HepG2 (cell line): ENCODE measurements around the gene TBC1D1.

ENCODE experiments used
- ARID3A ChIP-seq: IDR thresholded peaks from 2 replicates; pipeline ENCODE4 v1.6.1; 2012; ENCODE audit warnings: low read depth, low read length, improper control_type of control experiment
- EZH2 ChIP-seq: conservative IDR thresholded peaks from 2 replicates; pipeline ENCODE4 v1.6.1; 2012; ENCODE audit warnings: mild to moderate bottlenecking, low read depth, low read length, moderate library complexity
- PRMT3 ChIP-seq: sonication (generic); formaldehyde crosslinking; IDR thresholded peaks from 2 replicates; pipeline ENCODE4 v1.8.1; 2022; ENCODE audit warnings: low read depth, mild to moderate bottlenecking, moderate library complexity, missing genetic modification reagents, borderline replicate concordance
- SETDB1 ChIP-seq: sonication (generic); formaldehyde crosslinking; IDR thresholded peaks from 2 replicates; pipeline ENCODE4 v1.5.1; 2020; ENCODE audit warnings: missing genetic modification reagents, mild to moderate bottlenecking, borderline replicate concordance
- TGIF2 ChIP-seq: IDR thresholded peaks from 2 replicates; pipeline ENCODE4 v1.6.1; 2016; ENCODE audit warnings: control low read depth, missing compliant biosample characterization
- ZNF460 ChIP-seq: sonication (generic); formaldehyde crosslinking; IDR thresholded peaks from 2 replicates; pipeline ENCODE4 v1.5.1; 2020; ENCODE audit warnings: missing genetic modification reagents, mild to moderate bottlenecking, borderline replicate concordance
- ZNF780A ChIP-seq: sonication (generic); formaldehyde crosslinking; IDR thresholded peaks from 2 replicates; pipeline ENCODE4 v1.8.0; 2022; ENCODE audit warnings: mild to moderate bottlenecking, missing genetic modification reagents, moderate library complexity

- no peak for TF ChIP-seq ZNF780A (CRISPR knock-in tag)
- no peak for TF ChIP-seq TGIF2 (CRISPR knock-in tag)
- no peak for TF ChIP-seq SETDB1 (CRISPR knock-in tag)
- TF ChIP-seq ARID3A: no peak
- no peak for TF ChIP-seq ZNF460 (CRISPR knock-in tag)
- no peak for TF ChIP-seq EZH2
- TF ChIP-seq PRMT3: no peak
Measured at GRCh38 chr4:38151873-38152272, 261.0 kb downstream of the TBC1D1 start.
